Gastrocnemius medialis (tissue), 4 donors: ENCODE results near the gene THOC6. TPM values are rescaled to one million over a fixed set of nuclear protein-coding genes. Genes with fewer than 3 reads are reported as not detected.
A peak's percentile ranks its signal among the peaks of the same experiment; 100 is the strongest.
"Not testable (repeated sequence)": the region's sequence is repeated elsewhere in the genome, so short reads cannot be mapped to it uniquely, and the experiment has no call there.

Source experiments
- ATAC-seq, 2 donors: fragments of 150-250 bp; one replicate each; pipeline ENCODE4 v1.9.1; 2016
- DNase-seq, 2 donors: peaks; one replicate each; pipeline ENCODE4 v3.0.0-alpha.2; 2019
- H3K27ac ChIP-seq, 4 donors: fragments of 200-600 bp; sonication (generic); 1 replicate in 1 of 4; 2 replicates in 3 of 4; pipeline ENCODE4 v1.5.1; 2016 to 2018; ENCODE audit warnings: mild to moderate bottlenecking in 2 of 4, moderate library complexity in 1 of 4
- H3K27me3 ChIP-seq, 3 donors: fragments of 200-600 bp; sonication (generic) in 2 of 3; 1 replicate in 1 of 3; 2 replicates in 2 of 3; pipeline versions ENCODE4 v1.5.1 to v1.6.0; 2016 to 2019; ENCODE audit warnings: mild to moderate bottlenecking in 1 of 3, moderate library complexity in 1 of 3
- H3K36me3 ChIP-seq, 2 donors: fragments of 200-600 bp; sonication (generic) in 1 of 2; one replicate each; pipeline ENCODE4 v1.5.1; 2017 to 2018
- H3K4me1 ChIP-seq, 2 donors: fragments of 200-600 bp; sonication (generic) in 1 of 2; one replicate each; pipeline ENCODE4 v1.5.1; 2016 to 2017; ENCODE audit warnings: mild to moderate bottlenecking in 2 of 2
- H3K4me3 ChIP-seq, 4 donors: fragments of 200-600 bp; sonication (generic) in 3 of 4; 1 replicate in 1 of 4; 2 replicates in 3 of 4; pipeline ENCODE4 v1.5.1; 2016 to 2019; ENCODE audit warnings: mild to moderate bottlenecking in 2 of 4
- H3K9me3 ChIP-seq, 3 donors: fragments of 200-600 bp; sonication (generic) in 2 of 3; 1 replicate in 1 of 3; 2 replicates in 2 of 3; pipeline ENCODE4 v1.5.1; 2016 to 2019
- CTCF ChIP-seq, 5 experiments: fragments of 450-650 bp in 3 of 5; fragments of 200-600 bp in 2 of 5; sonication (generic) in 2 of 5; IDR thresholded peaks in 4 of 5; conservative IDR thresholded peaks in 1 of 5; 1 replicate in 4 of 5; 2 replicates in 1 of 5; pipeline ENCODE4 v1.5.1; 2016 to 2019; ENCODE audit warnings: antibody characterized with exemption in 5 of 5, mild to moderate bottlenecking in 3 of 5, moderate library complexity in 3 of 5
- POLR2A ChIP-seq, 2 donors: fragments of 450-650 bp; IDR thresholded peaks; one replicate each; pipeline ENCODE4 v1.6.1; 2017; ENCODE audit warnings: antibody characterized with exemption in 2 of 2, mild to moderate bottlenecking in 2 of 2, moderate library complexity in 2 of 2
- in situ Hi-C, 4 donors: fragments of 200-750 bp; cut with MboI; loops; one replicate each; pipeline versions ENCODE4 v1.15.0 to v1.8.0; 2017; ENCODE audit warnings: low sequenced_read_pairs in 4 of 4
- intact Hi-C: fragments of 100-400 bp; cut with DNase I; formaldehyde crosslinking; loops from one replicate; pipeline ENCODE4 v1.15.1; 2023; ENCODE audit warnings: low total_unique reads
- total RNA-seq, 4 donors: library from RNA; depleted of rRNA; stranded (reverse); fragments of >200 nt; gene quantifications; one replicate each; pipeline versions ENCODE4 v1.1.0 to v1.2.3, GENCODE V29; 2016

THOC6 gene
- total RNA-seq, 4 donors from 2014 or later: 15.0 to 31.1 (median 21.5) TPM

GRCh38 chr16:3072576-3073263 is 48.9 kb downstream of the THOC6 start:
- in situ Hi-C loops: not testable (repeated sequence)
- TF ChIP-seq CTCF (IDR thresholded peaks at IDR 0.05 in 4 of 5, conservative IDR thresholded peaks at IDR 0.05 in 1 of 5): peak in 1 of 5 experiments; percentile 11

GRCh38 chr16:3073448-3073847 is 49.6 kb downstream of the THOC6 start:
- no peak overlapping the region for H3K27ac ChIP-seq
- DNase-seq: no peak

More at GRCh38 chr16:3072576-3073263, 48.9 kb downstream of the THOC6 start:
- H3K4me3 ChIP-seq, DNase-seq, H3K9me3 ChIP-seq, H3K27ac ChIP-seq, H3K36me3 ChIP-seq, H3K27me3 ChIP-seq, intact Hi-C loops, H3K4me1 ChIP-seq, ATAC-seq: not testable (repeated sequence)

GRCh38 chr16:3074860-3075522 is 51.2 kb downstream of the THOC6 start:
- intact Hi-C loops: no loop called here
- no peak for ATAC-seq
- H3K9me3 ChIP-seq: no peaks in the 10 kb centered on the region
- DNase-seq: peak in 1 of 2 donors; percentile 39
- no peaks in the 10 kb centered on the region for H3K27me3 ChIP-seq
- H3K36me3 ChIP-seq: no peaks in the 10 kb centered on the region
- TF ChIP-seq POLR2A (IDR thresholded peaks at IDR 0.05) (no peak), CTCF (IDR thresholded peaks at IDR 0.05 in 4 of 5, conservative IDR thresholded peaks at IDR 0.05 in 1 of 5) (no peak)
- no peak overlapping the region for H3K27ac ChIP-seq
- in situ Hi-C loops: no loop called here
- H3K4me3 ChIP-seq: no peak overlapping the region
- H3K4me1 ChIP-seq: no peaks in the 10 kb centered on the region

More at GRCh38 chr16:3073448-3073847, 49.6 kb downstream of the THOC6 start:
- no peaks in the 10 kb centered on the region for H3K27me3 ChIP-seq
- no peak for ATAC-seq
- in situ Hi-C loops (no loop called here), intact Hi-C loops (no loop called here)
- no peaks in the 10 kb centered on the region for H3K36me3 ChIP-seq
- TF ChIP-seq POLR2A (IDR thresholded peaks at IDR 0.05) (no peak), CTCF (IDR thresholded peaks at IDR 0.05 in 4 of 5, conservative IDR thresholded peaks at IDR 0.05 in 1 of 5) (no peak)
- H3K9me3 ChIP-seq: no peaks in the 10 kb centered on the region
- no peak overlapping the region for H3K4me3 ChIP-seq
- H3K4me1 ChIP-seq: no peaks in the 10 kb centered on the region

GRCh38 chr16:3075523-3075915 is 51.7 kb downstream of the THOC6 start:
- Histone ChIP-seq H3K4me1 (no peaks in the 10 kb centered on the region), H3K9me3 (no peaks in the 10 kb centered on the region), H3K36me3 (no peaks in the 10 kb centered on the region), H3K4me3 (no peak overlapping the region), H3K27me3 (no peaks in the 10 kb centered on the region), H3K27ac (no peak overlapping the region)
- intact Hi-C loops: no loop called here
- no peak for ATAC-seq
- DNase-seq: no peak
- in situ Hi-C loops: no loop called here
- TF ChIP-seq CTCF (IDR thresholded peaks at IDR 0.05 in 4 of 5, conservative IDR thresholded peaks at IDR 0.05 in 1 of 5) (no peak), POLR2A (IDR thresholded peaks at IDR 0.05) (no peak)

GRCh38 chr16:3075946-3076345 is 52.1 kb downstream of the THOC6 start:
- in situ Hi-C loops, H3K27me3 ChIP-seq, H3K4me1 ChIP-seq, intact Hi-C loops, DNase-seq, ATAC-seq, H3K4me3 ChIP-seq, H3K9me3 ChIP-seq, H3K27ac ChIP-seq, H3K36me3 ChIP-seq: not testable (repeated sequence)
